ENCODE measurements around the gene CD37. TPM values are rescaled to one million over a fixed set of nuclear protein-coding genes. Genes with fewer than 3 reads are reported as not detected.
"Not testable (repeated sequence)": the region's sequence is repeated elsewhere in the genome, so short reads cannot be mapped to it uniquely, and the experiment has no call there.

CD37 gene
- total and polyA plus RNA-seq, 5 experiments from 2014 or later, result 148 to 337 (median 192) TPM

- Mint-ChIP-seq H3K27me3 (no peaks in the 10 kb centered on the region), H3K9me3 (no peaks in the 10 kb centered on the region), H3K27ac (peak overlapping the region in 2 of 10 donors; percentile 17 to 43), H3K36me3 (peaks cover 0 to 31% (median 18%) of the 10 kb centered on the region in 3 donors), H3K4me3 (no peak overlapping the region), H3K4me1 (peaks cover 0 to 5% (median under 1%) of the 10 kb centered on the region in 4 donors)
- ATAC-seq, result no peak
- POLR2A ChIA-PET, result no interaction called here
- no peak for DNase-seq
These were observed 26.1 kb upstream of the CD37 start for GRCh38 chr19:49309087-49309486.

GRCh38 chr19:49315111-49315510, 20.1 kb upstream of the CD37 start:
- H3K36me3 Mint-ChIP-seq, result peaks cover 20 to 52% (median 41%) of the 10 kb centered on the region in 3 donors
- H3K9me3 Mint-ChIP-seq, result peaks cover 0 to 25% (median 5%) of the 10 kb centered on the region in 9 donors
- no peak overlapping the region for H3K4me3 Mint-ChIP-seq
- DNase-seq (no peak), ATAC-seq (no peak)
- peaks cover 9 to 22% (median 15%) of the 10 kb centered on the region in 4 donors for H3K4me1 Mint-ChIP-seq
- POLR2A ChIA-PET, result no interaction called here
- H3K27me3 Mint-ChIP-seq, result no peaks in the 10 kb centered on the region
- H3K27ac Mint-ChIP-seq, result no peak overlapping the region

GRCh38 chr19:49316284-49316683, 18.9 kb upstream of the CD37 start:
- POLR2A ChIA-PET, result no interaction called here
- Mint-ChIP-seq H3K4me1 (peaks cover 9 to 18% (median 15%) of the 10 kb centered on the region in 4 donors), H3K27ac (peak overlapping the region in 1 of 10 donors; percentile 27), H3K27me3 (no peaks in the 10 kb centered on the region), H3K4me3 (no peak overlapping the region), H3K36me3 (peaks cover 20 to 47% (median 44%) of the 10 kb centered on the region in 3 donors), H3K9me3 (peaks cover 0 to 33% (median 5%) of the 10 kb centered on the region in 9 donors)
- ATAC-seq (no peak), DNase-seq (no peak)

GRCh38 chr19:49318296-49318695, 16.9 kb upstream of the CD37 start:
- POLR2A ChIA-PET, result interaction anchor here (0.7 kb wide), 2 partner anchors 64 to 71 kb away, joined by 3 to 6 read pairs; no protein-coding TSS in a partner anchor
- Mint-ChIP-seq H3K27me3 (no peaks in the 10 kb centered on the region), H3K27ac (no peak overlapping the region), H3K9me3 (peaks cover 0 to 33% (median 5%) of the 10 kb centered on the region in 9 donors), H3K4me1 (peaks cover 9 to 24% (median 15%) of the 10 kb centered on the region in 4 donors), H3K36me3 (peaks cover 20 to 52% (median 44%) of the 10 kb centered on the region in 3 donors), H3K4me3 (no peak overlapping the region)
- ATAC-seq (no peak), DNase-seq (no peak)

- DNase-seq (peak in 1 of 10 donors; percentile 9), ATAC-seq (no peak)
- peaks cover 5 to 38% (median 32%) of the 10 kb centered on the region in 3 donors for H3K36me3 Mint-ChIP-seq
- peaks cover 0 to 8% (median 0%) of the 10 kb centered on the region in 9 donors for H3K9me3 Mint-ChIP-seq
- POLR2A ChIA-PET, result no interaction called here
- H3K27ac Mint-ChIP-seq, result peak within 1 kb of the TSS in 1 of 10 donors; percentile 82
- H3K4me3 Mint-ChIP-seq, result peak within 1 kb of the TSS in 1 of 10 donors; percentile 4
- H3K4me1 Mint-ChIP-seq, result peaks cover 7 to 45% (median 23%) of the 10 kb centered on the region in 4 donors
- H3K27me3 Mint-ChIP-seq, result no peaks in the 10 kb centered on the region
These were observed 10.2 kb upstream of the CD37 start, which contains the start of gene SLC6A16 for GRCh38 chr19:49324801-49325576. Gene SLC6A16, minus strand, starts transcription at chr19:49325191. Its CDS starts 13,844 bp downstream, at chr19:49311347.

GRCh38 chr19:49325756-49326155, 9.4 kb upstream of the CD37 start:
- H3K27ac Mint-ChIP-seq, result peak overlapping the region in 1 of 10 donors; percentile 82
- H3K4me1 Mint-ChIP-seq, result peaks cover 9 to 51% (median 27%) of the 10 kb centered on the region in 4 donors
- H3K9me3 Mint-ChIP-seq, POLR2A ChIA-PET, H3K4me3 Mint-ChIP-seq, ATAC-seq, H3K27me3 Mint-ChIP-seq, DNase-seq: not testable (repeated sequence)
- peaks cover 5 to 38% (median 33%) of the 10 kb centered on the region in 3 donors for H3K36me3 Mint-ChIP-seq

GRCh38 chr19:49326165-49326704, 9.0 kb upstream of the CD37 start:
- ATAC-seq (no peak), DNase-seq (no peak)
- Mint-ChIP-seq H3K9me3 (no peaks in the 10 kb centered on the region), H3K4me1 (peaks cover 9 to 55% (median 29%) of the 10 kb centered on the region in 4 donors), H3K36me3 (peaks cover 5 to 36% (median 34%) of the 10 kb centered on the region in 3 donors), H3K4me3 (peak overlapping the region in 1 of 10 donors; percentile 43), H3K27me3 (no peaks in the 10 kb centered on the region), H3K27ac (peak overlapping the region in 2 of 10 donors; percentile 43 to 82)
- POLR2A ChIA-PET, result no interaction called here

- Mint-ChIP-seq H3K4me1 (peaks cover 13 to 67% (median 46%) of the 10 kb centered on the region in 4 donors), H3K27ac (peak overlapping the region; percentile 10 to 77 (median 35)), H3K4me3 (peak overlapping the region in 1 of 10 donors; percentile 34)
These were observed 7.2 kb upstream of the CD37 start for GRCh38 chr19:49327878-49328544.

GRCh38 chr19:49328741-49329140, 6.5 kb upstream of the CD37 start:
- H3K4me3 Mint-ChIP-seq, result peak overlapping the region in 1 of 10 donors; percentile 34

More at GRCh38 chr19:49327878-49328544, 7.2 kb upstream of the CD37 start:
- peak in 1 of 2 donors; percentile 34 for ATAC-seq
- Mint-ChIP-seq H3K9me3 (no peaks in the 10 kb centered on the region), H3K36me3 (peaks cover 5 to 30% (median 22%) of the 10 kb centered on the region in 3 donors), H3K27me3 (no peaks in the 10 kb centered on the region)
- DNase-seq, result peak in 7 of 10 donors; percentile 22 to 50 (median 34)
- POLR2A ChIA-PET, result interaction anchor here (0.6 kb wide), 1 partner anchor 28 kb away, joined by 4 read pairs; no protein-coding TSS in a partner anchor

GRCh38 chr19:49331187-49331586, 4.0 kb upstream of the CD37 start:
- H3K27me3 Mint-ChIP-seq, H3K9me3 Mint-ChIP-seq, ATAC-seq, DNase-seq: not testable (repeated sequence)
- POLR2A ChIA-PET, result interaction anchor here (1.6 to 2.0 kb wide), 2 partner anchors 14 to 138 kb away, joined by 3 to 4 read pairs; no protein-coding TSS in a partner anchor
- Mint-ChIP-seq H3K27ac (peak overlapping the region in 9 of 10 donors; percentile 76 to 100 (median 90)), H3K4me3 (peak overlapping the region in 4 of 10 donors; percentile 38 to 67 (median 46)), H3K36me3 (peaks cover 5 to 27% (median 17%) of the 10 kb centered on the region in 3 donors), H3K4me1 (peaks cover 31 to 86% (median 71%) of the 10 kb centered on the region in 4 donors)

More at GRCh38 chr19:49328741-49329140, 6.5 kb upstream of the CD37 start:
- DNase-seq (no peak), ATAC-seq (no peak)
- H3K9me3 Mint-ChIP-seq, result no peaks in the 10 kb centered on the region
- POLR2A ChIA-PET, result no interaction called here
- peaks cover 17 to 73% (median 51%) of the 10 kb centered on the region in 4 donors for H3K4me1 Mint-ChIP-seq
- H3K36me3 Mint-ChIP-seq, result peaks cover 5 to 30% (median 19%) of the 10 kb centered on the region in 3 donors
- H3K27ac Mint-ChIP-seq, result peak overlapping the region in 5 of 10 donors; percentile 15 to 77 (median 69)
- no peaks in the 10 kb centered on the region for H3K27me3 Mint-ChIP-seq

GRCh38 chr19:49331616-49332055, 3.6 kb upstream of the CD37 start:
- peak; percentile 65 to 70 for ATAC-seq
- Mint-ChIP-seq H3K4me3 (peak overlapping the region in 8 of 10 donors; percentile 0 to 74 (median 52)), H3K36me3 (peaks cover 5 to 27% (median 17%) of the 10 kb centered on the region in 3 donors), H3K4me1 (peaks cover 33 to 87% (median 75%) of the 10 kb centered on the region in 4 donors), H3K27me3 (no peaks in the 10 kb centered on the region), H3K9me3 (no peaks in the 10 kb centered on the region), H3K27ac (peak overlapping the region in 9 of 10 donors; percentile 76 to 100 (median 90))
- DNase-seq, result peak in 9 of 10 donors; percentile 36 to 80 (median 59)
- POLR2A ChIA-PET, result interaction anchor here (1.0 to 2.0 kb wide), 3 partner anchors 13 to 138 kb away, joined by 3 to 4 read pairs (median 3); no protein-coding TSS in a partner anchor
